Spleen (tissue), 11 donors: ENCODE results near the gene SERPINA6. TPM values are rescaled to one million over a fixed set of nuclear protein-coding genes. Genes with fewer than 3 reads are reported as not detected.

Source experiments
- DNase-seq: peaks from one replicate; pipeline ENCODE4 v3.0.0-alpha.2; 2020
- H3K27ac ChIP-seq, 8 donors: fragments of 200-600 bp; sonication (generic) in 7 of 8; 1 replicate in 4 of 8; 2 replicates in 4 of 8; pipeline versions ENCODE4 v1.5.0 to v1.8.0; 2016 to 2021; ENCODE audit warnings: inconsistent platforms in 4 of 8, mild to moderate bottlenecking in 4 of 8, moderate library complexity in 1 of 8
- H3K27me3 ChIP-seq, 7 donors: fragments of 200-600 bp; sonication (generic) in 6 of 7; replicated peaks in 1 of 7; 1 replicate in 4 of 7; 2 replicates in 3 of 7; pipeline versions ENCODE4 v1.5.0 to v1.8.0; 2016 to 2021; ENCODE audit warnings: inconsistent platforms in 3 of 7, mild to moderate bottlenecking in 1 of 7
- H3K36me3 ChIP-seq, 6 donors: fragments of 200-600 bp; sonication (generic) in 5 of 6; 1 replicate in 4 of 6; 2 replicates in 2 of 6; pipeline versions ENCODE4 v1.5.0 to v1.8.0; 2016 to 2021; ENCODE audit warnings: inconsistent platforms in 2 of 6
- H3K4me1 ChIP-seq, 6 donors: fragments of 200-600 bp; sonication (generic) in 5 of 6; 1 replicate in 3 of 6; 2 replicates in 3 of 6; pipeline versions ENCODE4 v1.5.0 to v1.8.0; 2016 to 2021; ENCODE audit warnings: inconsistent platforms in 3 of 6
- H3K4me3 ChIP-seq, 8 donors: fragments of 200-600 bp; sonication (generic) in 7 of 8; 1 replicate in 4 of 8; 2 replicates in 4 of 8; pipeline versions ENCODE4 v1.5.0 to v1.8.0; 2016 to 2021; ENCODE audit warnings: inconsistent platforms in 4 of 8, mild to moderate bottlenecking in 4 of 8, moderate library complexity in 2 of 8
- H3K9me3 ChIP-seq, 8 donors: fragments of 200-600 bp; sonication (generic) in 7 of 8; 1 replicate in 4 of 8; 2 replicates in 4 of 8; pipeline versions ENCODE4 v1.5.0 to v1.8.0; 2016 to 2021; ENCODE audit warnings: inconsistent platforms in 4 of 8
- CTCF ChIP-seq, 11 experiments: fragments of 200-600 bp in 7 of 11; fragments of 450-650 bp in 4 of 11; sonication (generic) in 4 of 11; IDR thresholded peaks in 8 of 11; conservative IDR thresholded peaks in 3 of 11; 1 replicate in 7 of 11; 2 replicates in 4 of 11; pipeline versions ENCODE4 v1.4.0 to v1.8.0; 2016 to 2021; ENCODE audit warnings: antibody characterized with exemption in 11 of 11, inconsistent platforms in 4 of 11, mild to moderate bottlenecking in 1 of 11
- POLR2A ChIP-seq, 3 donors: fragments of 450-650 bp; IDR thresholded peaks; one replicate each; pipeline ENCODE4 v1.5.1; 2017; ENCODE audit warnings: antibody characterized with exemption in 3 of 3, mild to moderate bottlenecking in 1 of 3
- POLR2AphosphoS5 ChIP-seq, 3 donors: sonication (generic); formaldehyde crosslinking; IDR thresholded peaks; one replicate each; pipeline ENCODE4 v1.5.1; 2017; ENCODE audit warnings: antibody characterized with exemption in 3 of 3
- WGBS, 5 donors: extraction: QIAGEN DNeasy Blood & Tissue Kit in 3 of 5; methylation state at CpG; one replicate each; pipeline versions ENCODE4 v1.1.5 to v1.1.7; 2013 to 2018; 5-methylcytosine and 5-hydroxymethylcytosine counted together
- intact Hi-C: fragments of 100-400 bp; cut with DNase I; formaldehyde crosslinking; loops from one replicate; pipeline ENCODE4 v1.15.0; 2023; ENCODE audit warnings: low total_unique reads
- polyA plus RNA-seq, 3 donors: library from polyadenylated mRNA; stranded (reverse); fragments of 200-250 nt; gene quantifications; one replicate each; pipeline ENCODE4 v1.2.1, GENCODE V29; 2013
- total RNA-seq, 7 donors: library from RNA; depleted of rRNA in 3 of 7; stranded (reverse); fragments of >200 nt in 3 of 7; fragmentation: NEBNext Ultra II Directional in 4 of 7; extraction: Animal tissue kit (Norgen Biotek cat#: 25700) in 4 of 7; gene quantifications; one replicate each; pipeline versions ENCODE4 v1.1.0 to v1.2.1, GENCODE V29; 2016 to 2021
- donor health status: healthy with polysubstance abuse.
- donor health status: DM: no; HTN: no; CAD: no; lungs with moderate emphysema.
- donor health status: DM: no; HTN: no; CAD: no.
- donor health status: Bipolar disorder and iron deficiency.
- donor health status: healthy.
- donor health status: DM: no; HTN: no; CAD: no.
- donor health status: DM: yes; HTN: yes; CAD: no.

SERPINA6 gene
- total and polyA plus RNA-seq, 10 donors: not detected

GRCh38 chr14:94368956-94369355, 45.8 kb upstream of the SERPINA6 start:
- H3K27ac ChIP-seq: no peak overlapping the region
- H3K4me1 ChIP-seq: no peaks in the 10 kb centered on the region
- no peaks in the 10 kb centered on the region for H3K36me3 ChIP-seq
- H3K9me3 ChIP-seq: no peaks in the 10 kb centered on the region
- intact Hi-C loops: no loop called here
- H3K4me3 ChIP-seq: no peak overlapping the region
- 78 to 88% (median 87%) methylated on average over 7 of the region's 7 CpGs for WGBS, 5 donors
- TF ChIP-seq CTCF (IDR thresholded peaks at IDR 0.05 in 8 of 11, conservative IDR thresholded peaks at IDR 0.05 in 3 of 11) (no peak), POLR2AphosphoS5 (IDR thresholded peaks at IDR 0.05) (no peak), POLR2A (IDR thresholded peaks at IDR 0.05) (no peak)
- no peak for DNase-seq
- H3K27me3 ChIP-seq: no peaks in the 10 kb centered on the region

GRCh38 chr14:94368243-94368590, 45.1 kb upstream of the SERPINA6 start:
- H3K9me3 ChIP-seq: no peaks in the 10 kb centered on the region
- 79 to 100% (median 84%) methylated on average over 2 to 3 of the region's 3 CpGs for WGBS, 5 donors
- intact Hi-C loops: no loop called here
- no peaks in the 10 kb centered on the region for H3K4me1 ChIP-seq
- H3K27ac ChIP-seq: no peak overlapping the region
- H3K36me3 ChIP-seq: no peaks in the 10 kb centered on the region
- no peak for DNase-seq
- H3K27me3 ChIP-seq: no peaks in the 10 kb centered on the region
- TF ChIP-seq CTCF (IDR thresholded peaks at IDR 0.05 in 8 of 11, conservative IDR thresholded peaks at IDR 0.05 in 3 of 11) (no peak), POLR2AphosphoS5 (IDR thresholded peaks at IDR 0.05) (no peak), POLR2A (IDR thresholded peaks at IDR 0.05) (no peak)
- no peak overlapping the region for H3K4me3 ChIP-seq

GRCh38 chr14:94367347-94368242, 44.5 kb upstream of the SERPINA6 start:
- Histone ChIP-seq H3K4me3 (no peak overlapping the region), H3K36me3 (no peaks in the 10 kb centered on the region), H3K27me3 (no peaks in the 10 kb centered on the region), H3K4me1 (no peaks in the 10 kb centered on the region), H3K27ac (no peak overlapping the region), H3K9me3 (no peaks in the 10 kb centered on the region)
- TF ChIP-seq POLR2A (IDR thresholded peaks at IDR 0.05) (no peak), CTCF (IDR thresholded peaks at IDR 0.05 in 8 of 11, conservative IDR thresholded peaks at IDR 0.05 in 3 of 11) (no peak), POLR2AphosphoS5 (IDR thresholded peaks at IDR 0.05) (no peak)
- intact Hi-C loops: no loop called here
- no peak for DNase-seq
- WGBS, 5 donors: 75 to 81% (median 78%) methylated on average over 12 of the region's 12 CpGs

- DNase-seq: no peak
- intact Hi-C loops: no loop called here
- H3K27ac ChIP-seq: no peak within 1 kb of the TSS
- peaks cover 0 to 7% (median 0%) of the 10 kb centered on the region in 7 donors for H3K27me3 ChIP-seq
- TF ChIP-seq POLR2AphosphoS5 (IDR thresholded peaks at IDR 0.05) (no peak), POLR2A (IDR thresholded peaks at IDR 0.05) (no peak), CTCF (IDR thresholded peaks at IDR 0.05 in 8 of 11, conservative IDR thresholded peaks at IDR 0.05 in 3 of 11) (no peak)
- H3K9me3 ChIP-seq: no peaks in the 10 kb centered on the region
- H3K36me3 ChIP-seq: no peaks in the 10 kb centered on the region
- H3K4me1 ChIP-seq: no peaks in the 10 kb centered on the region
- no peak within 1 kb of the TSS for H3K4me3 ChIP-seq
- WGBS, 5 donors: 82 to 91% (median 85%) methylated on average over 14 of the region's 14 CpGs
These were observed 43.2 kb upstream of the SERPINA6 start, which contains the start of gene SERPINA2 for GRCh38 chr14:94366146-94366915. Gene SERPINA2, minus strand, starts transcription at chr14:94366698.
